Natural killer cell treated with Interleukin-12 subunit alpha and Interleukin-12 subunit beta and Interleukin-15 and Interleukin-18, amount 100 ng/mL, for 72 hours (primary cell): ENCODE measurements around the gene UBAC2. TPM values are rescaled to one million over a fixed set of nuclear protein-coding genes. Genes with fewer than 3 reads are reported as not detected.
"Not testable (repeated sequence)": the region's sequence is repeated elsewhere in the genome, so short reads cannot be mapped to it uniquely, and the experiment has no call there.

Source experiments
- ATAC-seq, 2 donors: fragments of 150-1000 bp; cut with Tn5 transposase in 1 of 2; sonication (Bioruptor Pico), chemical (Tn5 transposase) in 1 of 2; 2 replicates each; pipeline ENCODE4 v1.10.0; 2021
- DNase-seq: peaks from one replicate; pipeline ENCODE4 v3.0.0; 2022; ENCODE audit warnings: low spot score
- H3K27ac Mint-ChIP-seq, 2 donors: 1 replicate in 1 of 2; 2 replicates in 1 of 2; pipeline ENCODE4 v1.8.0; 2022; ENCODE audit warnings: mixed read lengths in 2 of 2, mild to moderate bottlenecking in 1 of 2, moderate library complexity in 1 of 2
- H3K27me3 Mint-ChIP-seq, 2 donors: 1 replicate in 1 of 2; 2 replicates in 1 of 2; pipeline ENCODE4 v1.8.0; 2022; ENCODE audit warnings: mixed read lengths in 2 of 2
- H3K36me3 Mint-ChIP-seq: one replicate; pipeline ENCODE4 v1.8.0; 2022; ENCODE audit warnings: mixed read lengths
- H3K4me1 Mint-ChIP-seq, 2 donors: 1 replicate in 1 of 2; 2 replicates in 1 of 2; pipeline ENCODE4 v1.8.0; 2022; ENCODE audit warnings: low read depth in 2 of 2, mixed read lengths in 2 of 2, mild to moderate bottlenecking in 1 of 2
- H3K4me3 Mint-ChIP-seq: one replicate; pipeline ENCODE4 v1.8.0; 2022; ENCODE audit warnings: mixed read lengths
- H3K9me3 Mint-ChIP-seq: 2 replicates; pipeline ENCODE4 v1.8.0; 2022; ENCODE audit warnings: mixed read lengths
- total RNA-seq, 2 donors: library from RNA; stranded (reverse); gene quantifications; one replicate each; pipeline ENCODE4 v1.2.3, GENCODE V29; 2022

UBAC2 gene
- total RNA-seq, 2 donors from 2014 or later, result 55.9 to 58.0 TPM

GRCh38 chr13:99210627-99211026 is 10.0 kb downstream of the UBAC2 start:
- H3K9me3 Mint-ChIP-seq, H3K4me3 Mint-ChIP-seq, H3K27me3 Mint-ChIP-seq: not testable (repeated sequence)

GRCh38 chr13:99211421-99212035 is 10.9 kb downstream of the UBAC2 start:
- H3K9me3 Mint-ChIP-seq, result no peaks in the 10 kb centered on the region

More at GRCh38 chr13:99210627-99211026, 10.0 kb downstream of the UBAC2 start:
- H3K4me1 Mint-ChIP-seq, result peaks cover 44 to 48% of the 10 kb centered on the region in 2 donors
- not testable (repeated sequence) for DNase-seq, ATAC-seq, H3K27ac Mint-ChIP-seq, H3K36me3 Mint-ChIP-seq

GRCh38 chr13:99214232-99214631 is 13.6 kb downstream of the UBAC2 start:
- Mint-ChIP-seq H3K9me3 (no peaks in the 10 kb centered on the region), H3K4me1 (peaks cover 50% of the 10 kb centered on the region in 2 donors), H3K27ac (peak overlapping the region; percentile 7 to 32), H3K27me3 (no peaks in the 10 kb centered on the region), H3K4me3 (peak overlapping the region; percentile 85), H3K36me3 (no peaks in the 10 kb centered on the region)
- ATAC-seq (peak in 1 of 2 donors; percentile 41), DNase-seq (no peak)

More at GRCh38 chr13:99211421-99212035, 10.9 kb downstream of the UBAC2 start:
- Mint-ChIP-seq H3K27ac (peak overlapping the region in 1 of 2 donors; percentile 16), H3K4me1 (peaks cover 37 to 43% of the 10 kb centered on the region in 2 donors), H3K36me3 (peaks cover 5% of the 10 kb centered on the region), H3K27me3 (no peaks in the 10 kb centered on the region), H3K4me3 (no peak overlapping the region)
- no peak for DNase-seq
- no peak for ATAC-seq

GRCh38 chr13:99214731-99215130 is 14.1 kb downstream of the UBAC2 start:
- no peaks in the 10 kb centered on the region for H3K27me3 Mint-ChIP-seq
- peak overlapping the region; percentile 85 for H3K4me3 Mint-ChIP-seq
- H3K36me3 Mint-ChIP-seq, result no peaks in the 10 kb centered on the region
- H3K9me3 Mint-ChIP-seq, result no peaks in the 10 kb centered on the region
- DNase-seq, result no peak
- H3K27ac Mint-ChIP-seq, result peak overlapping the region; percentile 7 to 32
- peaks cover 52 to 55% of the 10 kb centered on the region in 2 donors for H3K4me1 Mint-ChIP-seq
- ATAC-seq, result no peak

GRCh38 chr13:99215184-99215830 is 14.7 kb downstream of the UBAC2 start:
- no peaks in the 10 kb centered on the region for H3K36me3 Mint-ChIP-seq
- peak overlapping the region; percentile 32 to 74 for H3K27ac Mint-ChIP-seq
- no peak for DNase-seq
- no peaks in the 10 kb centered on the region for H3K9me3 Mint-ChIP-seq
- no peaks in the 10 kb centered on the region for H3K27me3 Mint-ChIP-seq
- peak; percentile 69 for ATAC-seq
- peaks cover 53 to 59% of the 10 kb centered on the region in 2 donors for H3K4me1 Mint-ChIP-seq
- H3K4me3 Mint-ChIP-seq, result peak overlapping the region; percentile 85

- peaks cover 69 to 75% of the 10 kb centered on the region in 2 donors for H3K4me1 Mint-ChIP-seq
Observed at GRCh38 chr13:99217461-99218110, 16.9 kb downstream of the UBAC2 start.

GRCh38 chr13:99218126-99218525 is 17.5 kb downstream of the UBAC2 start:
- peaks cover 6% of the 10 kb centered on the region for H3K36me3 Mint-ChIP-seq
- peaks cover 71 to 81% of the 10 kb centered on the region in 2 donors for H3K4me1 Mint-ChIP-seq
- no peaks in the 10 kb centered on the region for H3K9me3 Mint-ChIP-seq
- peak overlapping the region; percentile 96 to 97 for H3K27ac Mint-ChIP-seq
- H3K4me3 Mint-ChIP-seq, result peak overlapping the region; percentile 90
- ATAC-seq, result no peak
- H3K27me3 Mint-ChIP-seq, result no peaks in the 10 kb centered on the region
- no peak for DNase-seq

More at GRCh38 chr13:99217461-99218110, 16.9 kb downstream of the UBAC2 start:
- Mint-ChIP-seq H3K36me3 (peaks cover 6% of the 10 kb centered on the region), H3K27ac (peak overlapping the region; percentile 96 to 97), H3K9me3 (no peaks in the 10 kb centered on the region), H3K27me3 (no peaks in the 10 kb centered on the region), H3K4me3 (peak overlapping the region; percentile 90)
- ATAC-seq (no peak), DNase-seq (no peak)

GRCh38 chr13:99218545-99218944 is 17.9 kb downstream of the UBAC2 start:
- ATAC-seq (no peak), DNase-seq (no peak)
- Mint-ChIP-seq H3K4me3 (peak overlapping the region; percentile 90), H3K27ac (peak overlapping the region; percentile 96 to 97), H3K9me3 (no peaks in the 10 kb centered on the region), H3K27me3 (no peaks in the 10 kb centered on the region), H3K36me3 (peaks cover 6% of the 10 kb centered on the region), H3K4me1 (peaks cover 75 to 85% of the 10 kb centered on the region in 2 donors)

- Mint-ChIP-seq H3K4me3 (peak overlapping the region; percentile 90), H3K4me1 (peaks cover 79 to 88% of the 10 kb centered on the region in 2 donors), H3K36me3 (peaks cover 6% of the 10 kb centered on the region), H3K9me3 (no peaks in the 10 kb centered on the region), H3K27me3 (no peaks in the 10 kb centered on the region), H3K27ac (peak overlapping the region; percentile 96 to 97)
- ATAC-seq (peak; percentile 88 to 92), DNase-seq (peak; percentile 73)
Observed at GRCh38 chr13:99218969-99219368, 18.3 kb downstream of the UBAC2 start.

- no peaks in the 10 kb centered on the region for H3K9me3 Mint-ChIP-seq
- H3K36me3 Mint-ChIP-seq, result peaks cover 6% of the 10 kb centered on the region
- H3K4me1 Mint-ChIP-seq, result peaks cover 75 to 83% of the 10 kb centered on the region in 2 donors
- no peak for DNase-seq
- ATAC-seq, result peak in 1 of 2 donors; percentile 56
- peak overlapping the region; percentile 57 for H3K4me3 Mint-ChIP-seq
- peak overlapping the region; percentile 79 to 96 for H3K27ac Mint-ChIP-seq
- no peaks in the 10 kb centered on the region for H3K27me3 Mint-ChIP-seq
Observed at GRCh38 chr13:99220199-99220935, 19.7 kb downstream of the UBAC2 start.

GRCh38 chr13:99221567-99222239 is 21.0 kb downstream of the UBAC2 start:
- H3K27me3 Mint-ChIP-seq, result no peaks in the 10 kb centered on the region
- ATAC-seq (peak in 1 of 2 donors; percentile 34), DNase-seq (no peak)
- peaks cover 82 to 93% of the 10 kb centered on the region in 2 donors for H3K4me1 Mint-ChIP-seq
- H3K36me3 Mint-ChIP-seq, result peaks cover 6% of the 10 kb centered on the region
- no peaks in the 10 kb centered on the region for H3K9me3 Mint-ChIP-seq
- H3K27ac Mint-ChIP-seq, result peak overlapping the region; percentile 79 to 96
- peak overlapping the region; percentile 69 for H3K4me3 Mint-ChIP-seq

GRCh38 chr13:99223587-99223986 is 22.9 kb downstream of the UBAC2 start:
- peaks cover 6% of the 10 kb centered on the region for H3K36me3 Mint-ChIP-seq
- ATAC-seq (no peak), DNase-seq (no peak)
- no peaks in the 10 kb centered on the region for H3K27me3 Mint-ChIP-seq
- peaks cover 73 to 88% of the 10 kb centered on the region in 2 donors for H3K4me1 Mint-ChIP-seq
- no peaks in the 10 kb centered on the region for H3K9me3 Mint-ChIP-seq
- H3K27ac Mint-ChIP-seq, result peak overlapping the region; percentile 79 to 96
- peak overlapping the region; percentile 71 for H3K4me3 Mint-ChIP-seq

- no peak for DNase-seq
- peak overlapping the region; percentile 79 to 96 for H3K27ac Mint-ChIP-seq
- H3K27me3 Mint-ChIP-seq, result no peaks in the 10 kb centered on the region
- no peak for ATAC-seq
- H3K9me3 Mint-ChIP-seq, result no peaks in the 10 kb centered on the region
- H3K4me3 Mint-ChIP-seq, result peak overlapping the region; percentile 71
- H3K4me1 Mint-ChIP-seq, result peaks cover 73 to 88% of the 10 kb centered on the region in 2 donors
- peaks cover 6% of the 10 kb centered on the region for H3K36me3 Mint-ChIP-seq
Observed at GRCh38 chr13:99224021-99224420, 23.4 kb downstream of the UBAC2 start.
